GM18907 (cell line): ENCODE results near the gene DARS2.
"Not testable (repeated sequence)": the region's sequence is repeated elsewhere in the genome, so short reads cannot be mapped to it uniquely, and the experiment has no call there.

Source experiments
- ATAC-seq: cut with Tn5 transposase; IDR thresholded peaks from one replicate; pipeline ENCODE4 v1.9.1; 2021; ENCODE audit warnings: mild to moderate bottlenecking, moderate library complexity; ENCODE audit not compliant: unreplicated experiment

Gene DARS2

DNA sequence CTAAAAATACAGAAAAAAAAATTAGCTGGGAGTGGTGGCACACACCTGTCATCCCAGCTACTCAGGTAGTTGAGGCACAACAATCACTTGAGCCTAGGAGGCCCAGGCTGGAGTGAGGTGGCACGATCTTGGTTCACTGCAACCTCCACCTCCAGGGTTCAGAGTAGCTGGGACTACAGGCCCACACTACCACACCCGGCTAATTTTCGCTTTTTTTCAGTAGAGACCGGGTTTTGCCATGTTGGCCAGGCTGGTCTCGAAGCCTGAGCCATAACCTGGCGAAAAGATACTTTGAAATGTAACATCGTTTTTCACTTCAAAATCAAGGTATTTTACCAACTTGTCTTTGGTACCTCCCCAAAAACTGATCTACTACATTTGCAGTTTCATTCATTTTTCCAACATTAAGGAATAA, 37.3 kb downstream of the DARS2 start:
- no peak for ATAC-seq

DNA sequence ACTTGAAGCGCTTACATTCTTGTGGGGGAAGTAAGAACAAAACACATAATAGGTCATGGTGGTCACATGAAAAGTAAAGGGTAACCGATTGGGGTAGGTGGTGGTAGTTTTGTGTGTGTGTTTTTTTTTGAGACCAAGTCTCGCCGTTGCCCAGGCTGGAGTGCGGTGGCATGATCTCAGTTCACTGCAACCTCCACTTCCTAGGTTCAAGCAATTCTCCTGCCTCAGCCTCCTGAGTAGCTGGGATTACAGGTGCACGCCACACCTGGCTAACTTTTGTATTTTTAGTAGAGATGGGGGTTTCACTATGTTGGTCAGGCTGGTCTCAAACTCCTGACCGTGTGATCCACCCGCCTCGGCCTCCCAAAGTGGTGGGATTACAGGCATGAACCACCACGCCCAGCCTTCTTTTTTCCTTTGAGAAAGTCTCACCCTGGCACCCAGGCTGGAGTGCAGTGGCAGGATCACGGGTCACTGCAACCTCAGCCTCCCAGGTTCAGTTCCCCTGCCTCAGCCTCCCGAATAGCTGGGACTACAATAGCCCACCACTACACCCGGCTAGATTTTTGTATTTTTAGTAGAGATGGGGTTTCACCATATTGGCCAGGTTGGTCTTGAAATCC, 37.8 kb downstream of the DARS2 start:
- not testable (repeated sequence) for ATAC-seq

DNA sequence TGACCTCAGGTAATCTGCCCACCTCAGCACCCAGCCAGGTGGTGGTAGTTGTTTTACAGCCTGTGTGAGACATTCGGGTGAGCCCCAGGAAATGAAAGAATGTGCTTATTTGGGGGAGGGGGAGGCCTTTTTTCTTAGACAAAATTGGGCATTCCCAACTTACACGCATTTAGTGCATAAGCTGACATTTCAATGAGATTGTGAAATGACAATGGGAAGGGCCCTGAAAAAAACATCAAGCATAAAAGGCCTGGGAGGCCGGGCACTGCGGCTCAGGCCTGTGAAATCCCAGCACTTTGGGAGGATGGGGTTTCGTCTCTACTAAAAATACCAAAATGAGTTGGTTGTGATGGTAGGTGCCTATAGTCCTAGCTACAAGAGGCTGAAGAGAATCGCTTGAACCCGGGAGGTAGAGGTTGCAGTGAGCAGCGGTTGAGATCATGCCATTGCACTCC, 38.3 kb downstream of the DARS2 start:
- ATAC-seq = no peak

DNA sequence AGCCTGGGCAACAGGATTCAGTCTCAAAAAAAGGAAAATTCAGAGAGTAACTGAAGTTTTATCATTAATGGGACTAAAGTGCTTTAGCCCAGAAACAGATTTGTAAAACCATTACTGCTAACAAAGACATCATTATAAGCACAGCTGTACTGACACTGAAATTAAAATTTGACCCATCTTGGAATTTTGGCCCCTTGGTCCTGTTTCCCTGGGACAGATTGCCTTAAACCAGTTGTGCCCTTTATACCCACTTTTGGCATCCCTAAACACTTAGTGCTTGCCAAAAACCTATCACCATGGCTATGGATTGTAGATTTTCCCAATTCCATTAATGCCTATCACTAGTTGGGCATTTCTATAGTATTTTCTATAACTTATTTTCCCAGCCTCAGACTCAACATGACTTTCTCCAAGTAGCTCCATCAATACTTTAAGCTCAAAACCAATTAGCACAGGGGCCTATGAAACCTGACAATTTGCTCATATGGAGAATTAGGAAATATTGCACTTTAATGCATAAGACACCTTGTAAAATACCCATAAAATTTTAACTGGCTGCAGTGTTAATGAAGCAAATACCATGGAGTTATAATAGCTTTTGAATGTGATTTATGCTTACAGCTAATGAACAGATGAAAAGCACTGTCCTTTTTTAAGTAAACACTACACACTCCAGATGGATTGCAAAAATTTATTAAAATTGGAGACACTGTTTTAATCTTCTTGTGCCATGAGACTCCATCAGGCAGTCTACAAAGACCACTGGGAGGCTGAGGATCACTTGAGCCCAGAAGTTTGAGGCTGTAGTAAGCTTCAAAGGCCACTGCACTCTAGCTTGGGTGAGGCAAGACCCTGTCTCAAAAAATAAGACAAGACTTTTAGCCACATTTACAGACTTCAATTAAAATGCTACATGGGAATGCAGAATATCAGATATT, 39.0 kb downstream of the DARS2 start:
- no peak for ATAC-seq

DNA sequence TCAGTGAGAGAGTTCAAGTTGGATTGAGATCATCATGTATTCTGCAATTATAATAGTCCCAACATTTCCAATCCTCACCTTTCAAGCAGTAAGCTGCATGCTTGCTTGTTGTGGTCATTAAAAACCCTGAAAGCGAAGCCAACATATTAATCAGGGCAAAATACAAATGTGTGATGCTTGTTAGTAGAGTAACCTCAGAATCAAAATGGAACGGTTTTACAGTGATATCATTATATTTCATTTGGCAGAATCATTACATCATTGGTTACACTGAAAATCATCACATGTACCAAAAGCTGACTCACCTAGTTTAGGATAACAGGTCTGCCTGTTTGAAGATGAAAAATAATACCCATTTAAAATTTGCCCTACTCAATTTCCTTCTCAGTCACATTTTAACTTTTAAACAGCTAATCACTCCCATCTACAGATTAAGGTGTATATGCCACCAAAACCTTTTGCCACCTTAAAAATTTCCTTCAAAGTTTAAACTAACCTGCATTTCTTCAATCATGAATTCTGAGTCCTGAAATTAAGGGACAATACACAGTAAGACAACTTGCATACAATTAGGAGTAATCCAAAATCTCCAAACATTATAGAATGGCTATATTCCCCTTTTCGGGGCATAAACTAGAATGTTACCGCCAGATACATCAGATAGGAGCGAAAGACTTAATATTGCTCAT, 39.9 kb downstream of the DARS2 start:
- no peak for ATAC-seq

DNA sequence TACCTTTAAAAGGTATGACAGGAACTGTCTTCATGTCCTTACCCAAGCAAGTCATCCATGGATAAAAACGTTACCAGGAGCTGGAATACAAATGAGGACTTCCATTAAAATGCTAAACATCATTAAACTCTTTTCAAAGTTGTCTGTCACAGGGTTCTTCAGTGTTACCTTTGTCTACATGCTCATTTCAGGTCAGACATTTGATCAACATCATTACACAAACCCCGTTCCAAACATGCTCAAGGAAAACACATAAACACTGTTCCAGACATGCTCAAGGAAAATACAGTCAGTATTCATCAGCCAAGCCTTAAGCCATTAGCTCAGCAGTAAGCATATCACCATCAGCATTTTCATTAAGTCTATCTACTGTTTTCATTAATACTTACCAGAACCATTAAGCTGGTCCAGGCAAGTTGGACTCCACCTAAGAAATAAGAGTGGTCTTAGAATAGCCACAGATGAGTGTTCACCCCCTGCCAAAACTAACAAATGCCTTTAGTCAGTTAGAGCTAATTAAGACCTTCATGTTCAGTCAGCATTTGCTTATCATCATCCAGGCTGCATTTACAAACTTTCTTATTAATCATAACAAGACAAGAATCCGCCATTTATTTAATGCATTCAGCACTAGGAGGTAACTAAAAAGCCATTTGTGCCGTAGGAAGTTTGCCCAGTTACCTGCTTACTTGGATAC, 41.1 kb downstream of the DARS2 start:
- ATAC-seq = no peak

DNA sequence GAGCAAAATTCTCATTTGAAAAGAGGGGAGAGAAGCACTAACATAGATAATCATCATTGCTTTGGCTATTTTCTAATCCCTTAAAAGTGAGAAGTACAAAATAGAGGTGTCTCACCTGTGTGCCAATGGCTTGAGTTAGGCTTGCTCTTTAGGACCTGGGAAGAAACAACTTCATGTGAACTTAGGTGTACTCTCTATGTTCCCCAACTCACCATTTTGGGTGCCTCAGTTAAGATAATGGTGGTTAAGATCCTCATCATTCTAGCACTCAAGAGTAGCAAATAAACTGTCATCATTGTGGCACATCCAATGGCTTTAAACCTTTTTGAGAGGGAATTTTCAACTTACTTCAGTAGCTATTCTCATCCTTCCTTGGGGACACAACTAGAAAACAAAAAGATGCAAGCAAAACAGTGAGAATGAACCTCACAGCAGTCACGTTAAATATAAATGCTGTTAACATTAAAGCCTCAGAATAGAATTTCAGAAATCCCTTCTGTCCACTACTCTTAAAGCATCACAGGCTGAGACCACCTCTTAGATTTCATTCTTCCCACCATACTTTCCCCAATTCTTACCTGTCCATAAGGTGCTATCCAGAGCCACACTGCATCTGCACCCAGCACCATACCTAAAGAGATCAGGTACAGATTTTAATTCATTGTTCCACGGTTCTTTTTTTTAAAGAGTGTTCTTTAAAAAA, 42.1 kb downstream of the DARS2 start:
- no peak for ATAC-seq

DNA sequence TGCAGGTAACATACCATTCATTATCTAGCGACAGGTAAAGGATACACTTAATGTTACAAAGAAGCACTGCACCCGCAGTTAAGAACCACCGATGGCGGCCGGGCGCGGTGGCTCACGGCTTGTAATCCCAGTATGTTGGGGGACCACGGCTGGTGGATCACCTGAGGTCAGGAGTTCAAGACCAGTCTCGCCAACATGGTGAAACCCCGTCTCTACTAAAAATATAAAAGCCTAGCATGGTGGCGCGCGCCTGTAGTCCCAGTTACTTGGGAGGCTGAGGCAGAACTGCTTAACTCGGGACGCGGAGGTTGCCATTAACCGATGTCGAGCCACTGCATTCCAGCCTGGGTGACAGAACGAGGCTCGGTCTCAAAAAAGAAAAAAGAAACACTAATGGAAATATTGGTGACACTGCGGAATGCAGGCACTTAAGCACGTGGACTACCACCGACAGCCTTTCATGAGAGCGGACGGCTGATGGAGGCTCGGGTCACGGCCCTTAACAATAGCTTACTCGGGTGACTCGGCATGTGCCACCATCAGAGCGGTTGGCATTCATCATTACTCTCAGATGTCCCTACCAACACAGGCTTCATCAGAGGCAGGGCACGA, 42.8 kb downstream of the DARS2 start:
- ATAC-seq = no peak

DNA sequence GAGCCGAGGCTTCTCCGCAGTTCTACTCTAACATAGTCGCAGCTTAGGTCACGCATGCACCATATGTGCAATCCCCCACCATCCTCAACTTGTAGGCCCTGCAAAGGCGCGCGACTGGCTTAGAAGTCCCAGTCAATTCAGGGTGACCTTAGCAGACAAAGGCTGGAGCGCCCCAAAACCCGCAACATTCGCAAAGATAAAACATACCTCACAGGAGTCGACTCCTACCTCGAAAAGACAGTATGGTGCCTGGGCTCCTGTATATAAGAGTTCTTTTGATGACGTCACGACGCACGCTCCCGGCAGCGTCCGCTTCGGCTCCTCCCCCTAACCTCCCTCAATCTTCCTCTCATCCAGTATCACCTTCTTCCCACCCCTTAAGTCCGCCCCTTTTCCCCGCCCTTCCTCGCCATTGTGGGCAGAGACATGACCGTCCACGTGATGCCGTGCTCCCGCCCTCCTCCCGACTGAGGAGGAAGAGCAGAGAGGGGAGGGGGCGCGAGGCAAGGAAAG, 43.3 kb downstream of the DARS2 start, which contains the start of gene GAS5:
Gene GAS5 (minus strand): TSS at position 237 of the 513 bp plus-strand sequence.
- ATAC-seq = peak; percentile 79

DNA sequence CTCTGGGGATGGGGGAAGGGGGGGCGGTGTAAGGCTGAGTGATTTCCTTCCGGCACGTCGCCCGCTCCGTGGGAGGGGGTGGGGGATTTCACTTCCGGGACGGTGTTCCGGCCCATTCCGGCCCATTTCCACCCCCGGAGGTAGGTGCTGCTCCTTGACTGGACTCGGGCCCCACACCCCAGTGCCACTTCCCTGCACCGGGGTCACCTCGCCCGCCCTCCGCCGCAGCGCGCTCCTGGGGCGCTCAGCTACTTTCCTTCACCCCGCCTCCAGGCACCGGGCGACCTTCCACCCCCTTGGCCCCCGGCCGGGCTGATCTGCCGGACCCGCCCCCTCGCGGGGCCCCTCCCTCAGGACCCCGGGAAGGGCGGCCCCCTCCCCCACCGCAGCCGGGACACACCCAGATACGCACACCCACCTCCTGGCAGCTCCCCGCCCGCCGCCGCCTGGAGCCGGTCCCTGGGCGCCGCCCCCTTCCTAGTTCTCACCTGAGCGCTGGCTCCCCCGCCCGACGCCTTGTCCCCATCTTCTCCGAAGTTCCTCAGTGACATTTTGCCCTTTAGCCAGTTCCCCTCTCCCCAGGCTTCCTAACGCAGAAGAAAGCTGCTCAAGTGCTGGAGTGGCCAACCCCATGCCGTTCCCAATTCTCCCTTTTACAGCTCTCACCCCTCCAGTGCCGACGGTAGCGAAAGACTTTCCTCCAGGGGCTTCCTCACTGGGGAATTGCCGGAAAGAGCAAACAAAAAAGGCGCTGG, 44.0 kb downstream of the DARS2 start, which contains the start of gene ZBTB37:
Gene ZBTB37 (plus strand): TSS at position 115 of the 755 bp plus-strand sequence. CDS start 1,846 bp downstream, outside the sequence.
- peak; percentile 67 for ATAC-seq

DNA sequence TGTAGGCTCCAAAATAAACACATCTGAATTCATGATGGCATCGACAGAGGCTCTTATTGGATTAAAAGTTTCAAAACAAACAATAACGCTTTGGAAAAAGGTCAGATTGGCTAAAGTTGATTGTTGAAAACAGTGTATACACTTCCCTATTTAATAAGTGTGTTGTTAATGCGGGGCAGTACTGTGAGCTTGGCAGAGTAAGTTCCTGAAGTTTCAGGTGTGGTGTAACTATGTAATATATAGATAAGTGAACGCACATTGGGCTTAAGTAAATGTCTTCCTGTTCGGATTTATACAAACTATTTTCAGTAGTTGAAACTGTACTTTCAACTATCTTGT, 44.5 kb downstream of the DARS2 start:
- no peak for ATAC-seq

DNA sequence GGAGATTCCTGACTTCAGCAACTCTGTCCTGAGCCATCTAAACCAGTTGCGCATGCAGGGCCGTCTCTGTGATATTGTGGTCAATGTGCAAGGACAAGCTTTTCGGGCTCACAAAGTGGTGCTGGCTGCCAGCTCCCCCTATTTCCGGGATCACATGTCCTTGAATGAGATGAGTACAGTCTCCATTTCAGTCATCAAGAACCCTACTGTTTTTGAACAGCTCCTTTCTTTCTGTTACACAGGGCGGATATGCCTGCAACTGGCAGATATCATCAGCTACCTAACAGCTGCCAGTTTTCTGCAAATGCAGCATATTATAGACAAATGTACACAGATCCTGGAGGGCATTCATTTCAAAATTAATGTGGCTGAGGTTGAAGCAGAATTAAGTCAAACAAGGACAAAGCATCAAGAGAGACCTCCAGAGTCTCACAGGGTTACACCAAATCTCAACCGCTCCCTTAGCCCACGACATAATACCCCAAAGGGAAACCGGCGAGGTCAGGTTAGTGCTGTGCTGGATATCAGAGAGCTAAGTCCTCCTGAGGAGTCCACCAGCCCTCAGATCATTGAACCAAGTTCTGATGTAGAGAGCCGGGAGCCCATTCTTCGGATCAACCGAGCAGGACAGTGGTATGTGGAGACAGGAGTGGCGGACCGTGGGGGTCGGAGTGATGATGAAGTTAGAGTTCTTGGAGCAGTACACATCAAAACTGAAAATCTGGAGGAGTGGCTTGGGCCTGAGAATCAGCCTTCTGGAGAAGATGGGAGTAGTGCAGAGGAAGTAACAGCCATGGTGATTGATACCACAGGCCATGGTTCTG, 46.0 kb downstream of the DARS2 start:
- ATAC-seq = no peak

DNA sequence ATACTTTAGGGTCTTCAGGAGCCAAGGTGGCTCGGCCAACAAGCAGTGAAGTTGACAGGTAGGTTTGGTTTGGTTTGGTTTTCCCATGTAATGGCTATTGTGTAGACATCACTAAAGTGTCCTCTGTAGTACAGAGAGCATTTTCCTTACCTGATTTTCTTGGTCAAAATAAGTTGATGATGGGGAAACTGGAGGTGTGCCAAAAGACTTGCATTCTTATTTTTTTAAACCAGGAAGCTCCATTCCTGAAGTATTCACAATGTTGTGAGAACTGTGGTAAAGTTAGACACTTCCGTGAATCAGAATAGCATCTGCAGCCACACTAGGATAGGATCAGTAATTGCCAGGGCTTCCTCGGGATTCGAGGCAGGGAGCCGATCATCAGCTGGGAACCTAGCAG, 46.6 kb downstream of the DARS2 start:
- no peak for ATAC-seq

DNA sequence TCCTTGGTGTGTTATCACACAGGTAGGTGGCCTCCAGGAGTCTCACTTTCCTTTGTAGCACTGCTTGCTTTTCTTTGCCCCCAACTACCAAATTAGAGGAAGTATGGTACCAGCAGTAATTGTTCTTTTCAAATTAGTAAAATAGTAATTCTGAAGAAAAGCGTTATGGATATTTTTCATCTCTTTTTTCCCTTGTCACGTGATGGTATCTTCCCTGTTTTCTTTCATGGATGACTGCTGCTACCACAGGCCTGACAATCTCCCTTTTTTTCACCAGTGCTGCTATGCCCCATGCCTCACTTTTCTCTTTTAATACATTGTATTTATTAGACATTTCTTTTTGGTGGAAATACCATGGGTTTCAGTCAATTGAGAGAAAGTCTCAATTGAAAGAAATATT, 47.0 kb downstream of the DARS2 start:
- no peak for ATAC-seq

DNA sequence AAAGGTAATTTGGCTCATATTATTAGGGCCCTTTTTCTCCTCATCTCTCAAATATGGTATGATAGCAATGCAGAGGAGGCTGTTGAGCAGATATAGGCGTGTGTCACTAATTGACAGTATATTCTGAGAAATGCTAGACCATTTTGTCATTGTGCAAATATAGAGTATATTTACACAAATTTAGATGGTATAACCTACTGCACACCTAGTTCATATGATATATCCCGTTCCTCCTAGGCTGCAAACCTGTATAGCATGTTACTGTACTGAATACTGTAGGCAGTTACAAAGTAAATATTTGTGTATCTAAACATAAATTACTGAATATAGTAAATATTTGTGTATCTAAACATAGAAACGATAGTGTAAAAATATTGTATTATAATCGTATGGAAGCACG, 52.3 kb downstream of the DARS2 start:
- no peak for ATAC-seq

DNA sequence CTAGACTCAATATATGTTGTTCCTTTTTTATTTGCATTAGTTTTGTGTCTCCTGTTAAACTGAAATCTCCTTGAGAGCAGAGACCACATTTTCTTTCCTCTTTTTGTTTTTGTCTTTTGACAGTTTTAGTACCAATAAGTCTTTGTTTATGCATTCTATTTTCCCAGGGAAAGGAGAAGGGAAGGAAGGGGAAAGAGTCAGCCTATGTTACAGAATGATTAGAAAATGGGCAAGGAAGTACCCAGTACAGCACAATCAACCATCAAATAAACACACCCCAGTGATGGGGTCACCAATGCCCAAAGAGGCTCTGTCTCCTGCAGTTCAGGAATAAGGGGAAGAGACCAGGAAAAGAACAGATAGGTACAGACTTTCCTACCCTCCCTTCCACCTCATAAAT, 53.8 kb downstream of the DARS2 start:
- ATAC-seq = no peak

DNA sequence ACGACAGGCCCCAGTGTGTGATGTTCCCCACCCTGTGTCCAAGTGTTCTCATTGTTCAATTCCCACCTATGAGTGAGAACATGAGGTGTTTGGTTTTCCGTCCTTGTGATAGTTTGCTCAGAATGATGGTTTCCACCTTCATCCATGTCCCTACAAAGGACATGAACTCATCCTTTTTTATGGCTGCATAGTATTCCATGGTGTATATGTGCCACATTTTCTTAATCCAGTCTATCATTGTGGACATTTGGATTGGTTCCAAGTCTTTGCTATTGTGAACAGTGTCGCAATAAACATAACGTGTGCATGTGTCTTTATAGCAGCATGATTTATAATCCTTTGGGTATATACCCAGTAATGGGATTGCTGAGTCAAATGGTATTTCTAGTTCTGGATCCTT, 56.6 kb downstream of the DARS2 start:
- ATAC-seq = not testable (repeated sequence)

DNA sequence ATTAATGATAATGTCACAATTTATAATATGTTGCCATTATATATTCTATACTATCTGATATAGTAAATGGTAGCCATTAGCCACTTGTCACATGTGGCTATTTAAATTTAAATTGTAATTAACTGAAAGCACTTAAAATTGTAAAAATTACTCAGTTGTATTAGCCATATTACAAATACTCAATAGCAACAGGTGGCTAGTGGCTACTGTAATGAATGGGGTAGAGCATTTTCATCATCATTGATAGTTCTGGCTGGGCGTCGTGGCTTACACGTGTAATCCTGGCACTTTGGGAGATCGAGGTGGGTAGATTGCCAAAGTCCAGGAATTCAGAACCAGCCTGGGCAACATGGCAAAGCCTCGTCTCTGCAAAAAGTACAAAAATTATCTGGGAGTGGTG, 60.2 kb downstream of the DARS2 start:
- no peak for ATAC-seq
